Loucy (cell line): ENCODE measurements around the gene DDAH2.

ENCODE experiments used
- H2AFZ ChIP-seq: fragments of 200-600 bp; sonication (generic); 2 replicates; pipeline ENCODE4 v1.6.0; 2016; ENCODE audit warnings: antibody characterized with exemption, mild to moderate bottlenecking, low read length, moderate library complexity
- H3F3A ChIP-seq: fragments of 200-600 bp; 2 replicates; pipeline ENCODE4 v1.6.0; 2016; ENCODE audit warnings: antibody characterized with exemption, low read depth, mild to moderate bottlenecking
- H3K27me3 ChIP-seq: fragments of 200-600 bp; sonication (generic); 2 replicates; pipeline ENCODE4 v1.6.1; 2014; ENCODE audit warnings: low read length, mild to moderate bottlenecking; ENCODE audit not compliant: insufficient read depth, poor library complexity, severe bottlenecking
- H3K36me3 ChIP-seq: fragments of 200-600 bp; sonication (generic); 2 replicates; pipeline ENCODE4 v1.6.1; 2016; ENCODE audit warnings: low read length; ENCODE audit not compliant: insufficient read depth
- H3K4me1 ChIP-seq: fragments of 200-600 bp; sonication (generic); 2 replicates; pipeline ENCODE4 v1.5.1; 2014; ENCODE audit warnings: low read length, mild to moderate bottlenecking; ENCODE audit not compliant: insufficient read depth, poor library complexity, severe bottlenecking
- H3K4me2 ChIP-seq: fragments of 200-600 bp; sonication (generic); 2 replicates; pipeline ENCODE4 v1.6.0; 2014; ENCODE audit warnings: antibody characterized with exemption, low read length, low read depth, mild to moderate bottlenecking; ENCODE audit not compliant: poor library complexity, severe bottlenecking
- H3K4me3 ChIP-seq: fragments of 200-600 bp; sonication (generic); 2 replicates; pipeline ENCODE4 v1.5.1; 2014; ENCODE audit warnings: low read length, mild to moderate bottlenecking, mixed read lengths; ENCODE audit not compliant: poor library complexity, severe bottlenecking
- H3K79me2 ChIP-seq: fragments of 200-600 bp; sonication (generic); 2 replicates; pipeline ENCODE4 v1.6.1; 2014; ENCODE audit warnings: low read length; ENCODE audit not compliant: insufficient read depth
- H3K9ac ChIP-seq: fragments of 200-600 bp; sonication (generic); 2 replicates; pipeline ENCODE4 v1.6.0; 2014; ENCODE audit warnings: mild to moderate bottlenecking, low read depth, low read length, moderate library complexity; ENCODE audit not compliant: poor library complexity, severe bottlenecking
- H3K9me2 ChIP-seq: fragments of 200-600 bp; sonication (generic); replicated peaks from 2 replicates; pipeline ENCODE4 v1.6.1; 2016; ENCODE audit warnings: low read depth, low read length, mixed read lengths
- H3K9me3 ChIP-seq: fragments of 200-600 bp; sonication (generic); 2 replicates; pipeline ENCODE4 v1.6.1; 2014; ENCODE audit warnings: mild to moderate bottlenecking, antibody characterized with exemption, low read length, low read depth; ENCODE audit not compliant: insufficient read depth
- H4K20me1 ChIP-seq: fragments of 200-600 bp; sonication (generic); 2 replicates; pipeline ENCODE4 v1.6.0; 2014; ENCODE audit warnings: antibody characterized with exemption, low read length, mild to moderate bottlenecking; ENCODE audit not compliant: insufficient read depth, poor library complexity, severe bottlenecking
- CTCF ChIP-seq: fragments of 200-600 bp; sonication (generic); conservative IDR thresholded peaks from 2 replicates; pipeline ENCODE4 v1.5.1; 2014; ENCODE audit warnings: mild to moderate bottlenecking, antibody characterized with exemption, low read length
- EZH2phosphoT487 ChIP-seq: fragments of 200-600 bp; IDR thresholded peaks from 2 replicates; pipeline ENCODE4 v1.6.1; 2018; ENCODE audit warnings: antibody characterized with exemption, mild to moderate bottlenecking, moderate library complexity, borderline replicate concordance

DDAH2 gene

DNA sequence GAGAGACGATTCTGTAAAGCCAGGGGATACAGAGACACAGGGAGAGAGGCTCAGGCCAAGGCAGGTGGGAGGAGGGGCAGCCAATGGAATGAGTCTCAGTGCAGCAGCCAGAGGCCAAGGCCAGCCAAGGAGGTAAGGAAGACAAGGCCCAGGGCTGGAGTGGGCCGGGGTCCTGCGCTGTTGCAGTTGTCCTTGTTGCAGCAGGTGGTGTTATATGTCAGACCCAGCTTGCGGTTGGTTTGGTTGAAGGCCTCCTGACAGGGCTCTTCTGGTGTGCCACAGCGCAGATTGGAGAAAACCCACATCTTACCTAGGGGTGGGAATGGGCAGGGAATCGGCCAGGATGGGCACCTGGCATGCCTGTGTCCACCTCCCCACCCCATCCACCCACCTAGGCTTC is 10.1 kb downstream of the DDAH2 start:
- no peaks in the 10 kb centered on the region for H3K36me3 ChIP-seq
- no peaks in the 10 kb centered on the region for H4K20me1 ChIP-seq
- H3F3A ChIP-seq: no peaks in the 10 kb centered on the region
- no peak overlapping the region for H3K9ac ChIP-seq
- no peaks in the 10 kb centered on the region for H3K79me2 ChIP-seq
- no peaks in the 10 kb centered on the region for H3K27me3 ChIP-seq
- TF ChIP-seq EZH2phosphoT487 (no peak), CTCF (no peak)
- no peak overlapping the region for H2AFZ ChIP-seq
- no peaks in the 10 kb centered on the region for H3K9me3 ChIP-seq
- no peak overlapping the region for H3K4me3 ChIP-seq
- H3K9me2 ChIP-seq: no peaks in the 10 kb centered on the region
- H3K4me1 ChIP-seq: peaks cover 15% of the 10 kb centered on the region
- no peak overlapping the region for H3K4me2 ChIP-seq

GRCh38 chr6:31718265-31718664 is 10.8 kb downstream of the DDAH2 start:
- H3K4me2 ChIP-seq: no peak overlapping the region
- peaks cover 21% of the 10 kb centered on the region for H3K4me1 ChIP-seq
- H3K9me3 ChIP-seq: no peaks in the 10 kb centered on the region
- TF ChIP-seq CTCF (no peak), EZH2phosphoT487 (no peak)
- H3K9me2 ChIP-seq: no peaks in the 10 kb centered on the region
- H3F3A ChIP-seq: no peaks in the 10 kb centered on the region
- H3K4me3 ChIP-seq: no peak overlapping the region
- H3K9ac ChIP-seq: no peak overlapping the region
- H2AFZ ChIP-seq: no peak overlapping the region
- no peaks in the 10 kb centered on the region for H4K20me1 ChIP-seq
- no peaks in the 10 kb centered on the region for H3K36me3 ChIP-seq
- no peaks in the 10 kb centered on the region for H3K79me2 ChIP-seq
- no peaks in the 10 kb centered on the region for H3K27me3 ChIP-seq

DNA sequence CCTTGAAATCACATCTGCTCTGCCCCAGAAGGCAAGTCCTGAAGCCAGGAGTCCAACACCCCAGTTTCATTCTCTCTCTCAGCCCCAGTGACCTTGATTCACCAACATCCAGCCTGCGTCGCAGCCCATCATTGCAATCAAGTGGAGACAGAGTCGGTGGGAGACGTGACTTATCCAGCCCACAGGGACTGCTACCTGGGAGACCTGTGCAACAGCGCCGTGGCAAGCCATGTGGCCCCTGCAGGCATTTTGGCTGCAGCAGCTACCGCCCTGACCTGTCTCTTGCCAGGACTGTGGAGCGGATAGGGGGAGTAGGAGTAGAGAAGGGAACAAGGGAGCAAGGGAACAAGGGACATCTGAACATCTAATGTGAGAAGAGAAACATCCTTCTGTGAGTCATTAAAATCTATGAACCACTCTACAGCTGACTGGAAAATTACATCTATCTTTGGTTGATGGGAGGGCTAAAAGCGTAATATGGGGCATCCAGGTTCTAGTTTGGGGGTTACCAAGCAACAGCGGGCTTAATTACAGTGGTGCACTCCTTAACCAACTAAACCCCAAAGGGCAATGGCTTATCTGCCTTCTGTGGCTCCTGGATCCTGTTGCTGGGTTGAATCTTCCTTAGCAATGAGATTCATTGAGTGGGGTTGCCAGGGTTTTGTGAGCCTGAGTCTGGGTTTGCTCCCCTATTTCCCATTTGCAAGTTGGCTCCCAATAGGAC is 11.4 kb downstream of the DDAH2 start:
- no peaks in the 10 kb centered on the region for H3K9me3 ChIP-seq
- no peak overlapping the region for H2AFZ ChIP-seq
- no peaks in the 10 kb centered on the region for H4K20me1 ChIP-seq
- H3K27me3 ChIP-seq: no peaks in the 10 kb centered on the region
- no peaks in the 10 kb centered on the region for H3K9me2 ChIP-seq
- H3K36me3 ChIP-seq: no peaks in the 10 kb centered on the region
- H3K4me1 ChIP-seq: peaks cover 21% of the 10 kb centered on the region
- H3K4me3 ChIP-seq: no peak overlapping the region
- no peaks in the 10 kb centered on the region for H3F3A ChIP-seq
- H3K9ac ChIP-seq: no peak overlapping the region
- no peak for TF ChIP-seq CTCF
- no peak for TF ChIP-seq EZH2phosphoT487
- no peak overlapping the region for H3K4me2 ChIP-seq
- no peaks in the 10 kb centered on the region for H3K79me2 ChIP-seq
